Tibial artery (tissue), 4 donors: Measurements from ENCODE around the gene CCDC171.

Experiments used
- DNase-seq, 2 donors: peaks; one replicate each; pipeline ENCODE4 v3.0.0-alpha.2; 2019
- H3K27ac ChIP-seq, 2 donors: fragments of 200-600 bp; sonication (generic) in 1 of 2; 1 replicate in 1 of 2; 2 replicates in 1 of 2; pipeline ENCODE4 v1.5.1; 2018 to 2019; ENCODE audit warnings: mild to moderate bottlenecking in 1 of 2
- H3K27me3 ChIP-seq, 2 donors: fragments of 200-600 bp; sonication (generic) in 1 of 2; one replicate each; pipeline versions ENCODE4 v1.5.1 to v1.6.0; 2016 to 2019
- H3K36me3 ChIP-seq, 3 donors: fragments of 200-600 bp; sonication (generic) in 2 of 3; one replicate each; pipeline ENCODE4 v1.5.1; 2016 to 2019; ENCODE audit warnings: mild to moderate bottlenecking in 2 of 3
- H3K4me1 ChIP-seq, 4 donors: fragments of 200-600 bp; sonication (generic) in 2 of 4; 1 replicate in 3 of 4; 2 replicates in 1 of 4; pipeline ENCODE4 v1.5.1; 2016 to 2019
- H3K4me3 ChIP-seq, 2 donors: fragments of 200-600 bp; sonication (generic) in 1 of 2; 1 replicate in 1 of 2; 2 replicates in 1 of 2; pipeline ENCODE4 v1.5.1; 2018 to 2019; ENCODE audit warnings: mild to moderate bottlenecking in 2 of 2
- H3K9me3 ChIP-seq, 3 donors: fragments of 200-600 bp; sonication (generic) in 1 of 3; one replicate each; pipeline ENCODE4 v1.5.1; 2016 to 2019
- intact Hi-C: fragments of 100-400 bp; cut with DNase I; formaldehyde crosslinking; loops from one replicate; pipeline ENCODE4 v1.15.0; 2023; ENCODE audit warnings: low total_unique reads
- TF ChIP-seq, protein P1 (sequence below), 2 experiments: fragments of 200-600 bp in 1 of 2; fragments of 450-650 bp in 1 of 2; IDR thresholded peaks; one replicate each; pipeline ENCODE4 v1.5.1; 2017 to 2019; ENCODE audit warnings: antibody characterized with exemption in 2 of 2, mild to moderate bottlenecking in 1 of 2, moderate library complexity in 1 of 2

CCDC171 gene

DNA sequence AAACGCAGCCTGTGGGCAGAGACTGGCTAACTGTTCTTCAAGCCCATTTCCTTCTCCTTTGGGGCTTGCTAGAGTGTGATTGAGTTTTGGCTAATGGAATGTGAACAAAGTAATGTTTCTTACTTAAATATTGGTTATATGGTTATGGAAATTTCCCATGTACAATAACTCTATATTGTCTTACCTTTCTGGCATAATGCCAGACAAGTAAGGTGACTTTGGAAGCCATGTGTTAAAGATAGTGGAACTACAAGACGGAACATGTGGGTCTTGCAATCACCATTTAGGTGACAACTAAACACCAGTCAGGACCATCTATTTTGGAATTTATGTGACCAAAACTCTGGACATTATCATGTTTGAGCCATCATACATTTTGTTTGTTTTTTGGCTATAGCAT is 260.2 kb downstream of the CCDC171 start:
- Histone ChIP-seq H3K27me3 (no peaks in the 10 kb centered on the region), H3K36me3 (peaks cover 0 to 24% (median 7%) of the 10 kb centered on the region in 3 donors), H3K4me3 (no peak overlapping the region), H3K4me1 (no peaks in the 10 kb centered on the region), H3K9me3 (peaks cover 0 to 11% (median 7%) of the 10 kb centered on the region in 3 donors), H3K27ac (no peak overlapping the region)
- TF ChIP-seq, protein P1, sequence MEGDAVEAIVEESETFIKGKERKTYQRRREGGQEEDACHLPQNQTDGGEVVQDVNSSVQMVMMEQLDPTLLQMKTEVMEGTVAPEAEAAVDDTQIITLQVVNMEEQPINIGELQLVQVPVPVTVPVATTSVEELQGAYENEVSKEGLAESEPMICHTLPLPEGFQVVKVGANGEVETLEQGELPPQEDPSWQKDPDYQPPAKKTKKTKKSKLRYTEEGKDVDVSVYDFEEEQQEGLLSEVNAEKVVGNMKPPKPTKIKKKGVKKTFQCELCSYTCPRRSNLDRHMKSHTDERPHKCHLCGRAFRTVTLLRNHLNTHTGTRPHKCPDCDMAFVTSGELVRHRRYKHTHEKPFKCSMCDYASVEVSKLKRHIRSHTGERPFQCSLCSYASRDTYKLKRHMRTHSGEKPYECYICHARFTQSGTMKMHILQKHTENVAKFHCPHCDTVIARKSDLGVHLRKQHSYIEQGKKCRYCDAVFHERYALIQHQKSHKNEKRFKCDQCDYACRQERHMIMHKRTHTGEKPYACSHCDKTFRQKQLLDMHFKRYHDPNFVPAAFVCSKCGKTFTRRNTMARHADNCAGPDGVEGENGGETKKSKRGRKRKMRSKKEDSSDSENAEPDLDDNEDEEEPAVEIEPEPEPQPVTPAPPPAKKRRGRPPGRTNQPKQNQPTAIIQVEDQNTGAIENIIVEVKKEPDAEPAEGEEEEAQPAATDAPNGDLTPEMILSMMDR (IDR thresholded peaks at IDR 0.05): no peak
- intact Hi-C loops: no loop called here
- DNase-seq: no peak

DNA sequence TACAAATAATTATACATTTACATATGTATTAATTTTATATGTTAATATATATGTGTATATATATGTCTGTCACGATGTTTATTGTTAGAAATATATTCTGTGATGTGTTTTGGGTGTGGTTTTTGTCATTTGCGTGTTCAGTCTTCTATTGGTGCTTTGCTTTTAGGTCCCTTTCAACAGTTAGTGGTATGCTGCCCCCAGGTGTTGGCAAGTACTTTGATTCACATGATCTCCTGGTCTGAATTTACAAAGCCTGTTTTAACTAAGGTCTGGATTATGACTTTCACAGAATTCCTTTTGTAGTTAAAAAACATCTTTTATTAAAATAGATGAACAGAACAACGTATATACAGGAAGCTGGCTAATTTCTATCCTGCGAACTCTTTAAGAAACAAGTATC is 271.5 kb downstream of the CCDC171 start:
- intact Hi-C loops: no loop called here
- no peak for DNase-seq
- TF ChIP-seq, protein P1 (IDR thresholded peaks at IDR 0.05): no peak

DNA sequence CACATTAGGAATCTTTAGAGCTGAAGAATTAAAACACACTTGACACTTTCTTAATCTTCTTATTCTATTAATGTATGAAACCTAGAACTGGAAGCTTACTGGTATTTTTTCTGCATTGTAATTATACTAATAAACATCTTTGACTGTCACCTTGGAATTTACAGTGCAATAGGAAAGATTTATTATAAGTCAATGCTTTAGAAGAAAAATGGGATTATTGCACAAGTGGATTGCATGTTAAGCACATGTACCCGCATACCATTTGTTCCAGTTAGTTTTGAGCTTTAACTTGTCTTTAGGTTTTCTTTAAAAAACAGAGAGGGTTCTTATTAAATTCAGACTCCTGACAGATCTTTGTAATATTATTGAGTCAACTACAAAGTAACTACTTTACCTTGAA is 278.5 kb downstream of the CCDC171 start:
- intact Hi-C loops: no loop called here
- no peak for DNase-seq
- Histone ChIP-seq H3K9me3 (no peaks in the 10 kb centered on the region), H3K4me3 (no peak overlapping the region), H3K27ac (no peak overlapping the region), H3K27me3 (no peaks in the 10 kb centered on the region), H3K36me3 (no peaks in the 10 kb centered on the region), H3K4me1 (peaks cover 0 to 13% (median 0%) of the 10 kb centered on the region in 4 donors)
- TF ChIP-seq, protein P1 (IDR thresholded peaks at IDR 0.05): no peak

More for the DNA sequence above, 271.5 kb downstream of the CCDC171 start:
- Histone ChIP-seq H3K4me1 (peaks cover 0 to 13% (median 0%) of the 10 kb centered on the region in 4 donors), H3K27me3 (no peaks in the 10 kb centered on the region), H3K36me3 (no peaks in the 10 kb centered on the region), H3K27ac (no peak overlapping the region), H3K9me3 (no peaks in the 10 kb centered on the region), H3K4me3 (no peak overlapping the region)

- no peak for DNase-seq
- H3K9me3 ChIP-seq: no peaks in the 10 kb centered on the region
- no peaks in the 10 kb centered on the region for H3K36me3 ChIP-seq
- no peak overlapping the region for H3K4me3 ChIP-seq
- H3K4me1 ChIP-seq: no peaks in the 10 kb centered on the region
- intact Hi-C loops: no loop called here
- H3K27me3 ChIP-seq: no peaks in the 10 kb centered on the region
- TF ChIP-seq, protein P1 (IDR thresholded peaks at IDR 0.05): no peak
- H3K27ac ChIP-seq: no peak overlapping the region
Measured at GRCh38 chr9:15834541-15834940, 281.7 kb downstream of the CCDC171 start.

DNA sequence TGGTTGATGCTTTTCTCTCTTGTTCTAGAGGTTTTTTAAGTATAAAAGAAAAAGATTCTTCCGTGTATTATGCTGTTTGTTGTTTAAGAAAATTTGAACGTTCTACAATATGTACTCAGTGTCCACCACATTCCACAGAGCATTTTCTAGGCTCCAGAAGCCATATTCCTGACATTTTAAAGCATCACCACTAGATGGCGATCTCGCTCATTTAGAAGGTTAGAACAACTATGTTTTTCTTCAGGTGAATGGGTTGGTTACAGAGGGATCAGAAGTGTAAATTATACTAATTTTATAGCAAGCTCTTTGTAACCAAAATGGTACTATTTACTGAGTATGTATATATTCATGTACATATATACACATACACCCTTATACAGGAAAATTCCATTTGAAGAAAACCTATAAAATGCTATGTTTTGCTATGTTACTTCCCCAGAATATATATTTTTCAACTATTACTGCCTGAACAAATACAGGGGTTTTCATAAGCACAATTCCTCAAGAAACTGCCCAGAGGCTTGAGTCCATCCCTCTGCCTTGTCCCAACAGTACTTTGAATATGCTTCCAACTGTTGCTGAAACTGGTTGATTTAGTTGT is 284.3 kb downstream of the CCDC171 start:
- TF ChIP-seq, protein P1 (IDR thresholded peaks at IDR 0.05): peak; percentile 40 to 65
- intact Hi-C loops: no loop called here
- Histone ChIP-seq H3K4me1 (no peaks in the 10 kb centered on the region), H3K36me3 (no peaks in the 10 kb centered on the region), H3K27ac (no peak overlapping the region), H3K4me3 (no peak overlapping the region), H3K27me3 (no peaks in the 10 kb centered on the region), H3K9me3 (no peaks in the 10 kb centered on the region)
- no peak for DNase-seq

DNA sequence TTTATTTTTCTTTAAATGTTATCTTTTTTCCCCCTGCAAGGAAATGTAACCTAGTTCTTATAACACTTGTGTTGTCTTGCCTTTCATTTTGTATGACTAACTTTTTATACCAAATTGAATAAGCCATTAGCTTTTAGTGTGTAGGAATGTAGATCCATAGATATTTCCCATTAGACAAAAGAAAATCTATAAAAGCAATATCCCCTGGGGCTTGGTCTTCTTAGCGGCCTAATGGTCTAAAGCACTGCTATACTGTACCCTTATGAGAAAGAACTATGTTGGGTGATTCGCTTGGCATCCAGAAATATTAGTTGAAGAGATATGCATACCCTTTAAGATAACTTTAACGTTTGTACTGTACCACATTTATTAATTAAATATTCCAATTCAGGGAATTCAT is 289.2 kb downstream of the CCDC171 start:
- intact Hi-C loops: no loop called here
- Histone ChIP-seq H3K36me3 (no peaks in the 10 kb centered on the region), H3K4me3 (no peak overlapping the region), H3K4me1 (no peaks in the 10 kb centered on the region), H3K27ac (no peak overlapping the region), H3K27me3 (no peaks in the 10 kb centered on the region), H3K9me3 (no peaks in the 10 kb centered on the region)
- TF ChIP-seq, protein P1 (IDR thresholded peaks at IDR 0.05): no peak
- no peak for DNase-seq
